Activated naive CD4-positive, alpha-beta T cell treated with anti-CD3 and anti-CD28 coated beads for 36 hours (primary cell): ENCODE data around the gene DRP2. TPM values are rescaled to one million over a fixed set of nuclear protein-coding genes. Genes with fewer than 3 reads are reported as not detected.
"Not testable (repeated sequence)": the region's sequence is repeated elsewhere in the genome, so short reads cannot be mapped to it uniquely, and the experiment has no call there.

Source experiments
- CTCF ChIA-PET: fragments of 350-600 bp; sonication (Branson Sonifier 250); formaldehyde crosslinking; loops from one replicate; lab custom pipeline; 2021; ENCODE audit warnings: antibody characterized with exemption; lab: Charles Lee
- DNase-seq: peaks from one replicate; pipeline ENCODE4 v3.0.0-alpha.2; 2020
- H3K27ac Mint-ChIP-seq: one replicate; pipeline ENCODE4 v1.8.0; 2021; ENCODE audit warnings: mild to moderate bottlenecking, mixed read lengths
- H3K27me3 Mint-ChIP-seq: one replicate; pipeline ENCODE4 v1.8.0; 2021; ENCODE audit warnings: low read depth, mixed read lengths
- H3K36me3 Mint-ChIP-seq: one replicate; pipeline ENCODE4 v1.8.0; 2021; ENCODE audit warnings: low read depth, mixed read lengths
- H3K4me1 Mint-ChIP-seq: one replicate; pipeline ENCODE4 v1.8.0; 2021; ENCODE audit warnings: low read depth, mixed read lengths
- H3K4me3 Mint-ChIP-seq: one replicate; pipeline ENCODE4 v1.8.0; 2021; ENCODE audit warnings: mild to moderate bottlenecking, moderate library complexity, mixed read lengths
- H3K9me3 Mint-ChIP-seq: one replicate; pipeline ENCODE4 v1.8.0; 2021; ENCODE audit warnings: mixed read lengths
- intact Hi-C: fragments of 100-400 bp; cut with micrococcal nuclease; formaldehyde crosslinking; loops from one replicate; pipeline ENCODE4 v1.15.1; 2023
- total RNA-seq, 2 experiments: library from RNA; stranded (reverse); gene quantifications; one replicate each; pipeline ENCODE4 v1.2.3, GENCODE V29; 2021

DRP2 gene
- total RNA-seq, 2 experiments from 2014 or later, result 0.41 to 0.47 TPM

- H3K27ac Mint-ChIP-seq, result no peak overlapping the region
Observed at GRCh38 chrX:101257448-101258258, 38.1 kb downstream of the DRP2 start.

GRCh38 chrX:101258259-101258581 lies 38.6 kb downstream of the DRP2 start:
- peaks cover 3% of the 10 kb centered on the region for H3K4me1 Mint-ChIP-seq
- DNase-seq, result no peak
- no peak overlapping the region for H3K4me3 Mint-ChIP-seq
- intact Hi-C loops, result no loop called here
- H3K27ac Mint-ChIP-seq, result no peak overlapping the region
- CTCF ChIA-PET, result no interaction called here
- H3K9me3 Mint-ChIP-seq, result no peaks in the 10 kb centered on the region
- H3K27me3 Mint-ChIP-seq, result no peaks in the 10 kb centered on the region
- H3K36me3 Mint-ChIP-seq, result no peaks in the 10 kb centered on the region

More at GRCh38 chrX:101257448-101258258, 38.1 kb downstream of the DRP2 start:
- Mint-ChIP-seq H3K4me1 (peaks cover 3% of the 10 kb centered on the region), H3K4me3 (no peak overlapping the region), H3K27me3 (no peaks in the 10 kb centered on the region), H3K9me3 (no peaks in the 10 kb centered on the region), H3K36me3 (no peaks in the 10 kb centered on the region)
- CTCF ChIA-PET, result no interaction called here
- DNase-seq, result no peak
- intact Hi-C loops, result no loop called here

DNA sequence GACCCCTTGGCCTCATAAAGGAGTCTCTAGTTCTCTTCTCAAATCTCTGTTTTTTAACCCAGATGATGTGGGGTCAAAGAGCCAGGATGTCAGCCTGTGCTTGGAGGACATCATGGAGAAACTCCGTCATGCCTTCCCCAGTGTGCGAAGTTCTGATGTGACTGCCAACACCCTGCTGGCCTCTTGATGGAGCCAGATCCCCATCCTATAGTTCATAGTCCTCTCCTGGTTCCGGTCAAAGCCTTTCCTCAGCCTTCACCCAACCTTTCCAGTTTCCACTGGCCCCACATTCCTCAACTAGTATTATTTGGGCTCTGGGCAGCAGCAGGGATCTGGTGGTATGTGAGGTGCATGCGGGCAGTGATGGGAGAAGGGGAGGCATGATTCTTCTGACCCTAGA lies 40.8 kb downstream of the DRP2 start:
- Mint-ChIP-seq H3K27ac (no peak overlapping the region), H3K36me3 (no peaks in the 10 kb centered on the region), H3K4me3 (no peak overlapping the region), H3K27me3 (no peaks in the 10 kb centered on the region), H3K4me1 (peaks cover 3% of the 10 kb centered on the region), H3K9me3 (no peaks in the 10 kb centered on the region)
- no peak for DNase-seq
- intact Hi-C loops, result no loop called here
- CTCF ChIA-PET, result interaction anchor here (0.7 kb wide), 1 partner anchor 607 kb away, joined by 4 read pairs; no protein-coding TSS in a partner anchor

- CTCF ChIA-PET, result no interaction called here
- intact Hi-C loops, result no loop called here
- DNase-seq, result no peak
- H3K4me1 Mint-ChIP-seq, result peaks cover 3% of the 10 kb centered on the region
- H3K4me3 Mint-ChIP-seq, result no peak overlapping the region
- H3K27me3 Mint-ChIP-seq, result no peaks in the 10 kb centered on the region
- H3K9me3 Mint-ChIP-seq, result no peaks in the 10 kb centered on the region
- H3K36me3 Mint-ChIP-seq, result no peaks in the 10 kb centered on the region
- no peak overlapping the region for H3K27ac Mint-ChIP-seq
Observed at GRCh38 chrX:101262590-101262989, 43.0 kb downstream of the DRP2 start.

- CTCF ChIA-PET, result interaction anchor here (1.2 kb wide), 1 partner anchor 495 kb away, joined by 3 read pairs; no protein-coding TSS in a partner anchor
- Mint-ChIP-seq H3K27me3 (no peaks in the 10 kb centered on the region), H3K36me3 (no peaks in the 10 kb centered on the region), H3K4me1 (no peaks in the 10 kb centered on the region), H3K9me3 (no peaks in the 10 kb centered on the region), H3K27ac (no peak overlapping the region), H3K4me3 (no peak overlapping the region)
- intact Hi-C loops, result no loop called here
- DNase-seq, result no peak
Observed at GRCh38 chrX:101263766-101264165, 44.2 kb downstream of the DRP2 start.

DNA sequence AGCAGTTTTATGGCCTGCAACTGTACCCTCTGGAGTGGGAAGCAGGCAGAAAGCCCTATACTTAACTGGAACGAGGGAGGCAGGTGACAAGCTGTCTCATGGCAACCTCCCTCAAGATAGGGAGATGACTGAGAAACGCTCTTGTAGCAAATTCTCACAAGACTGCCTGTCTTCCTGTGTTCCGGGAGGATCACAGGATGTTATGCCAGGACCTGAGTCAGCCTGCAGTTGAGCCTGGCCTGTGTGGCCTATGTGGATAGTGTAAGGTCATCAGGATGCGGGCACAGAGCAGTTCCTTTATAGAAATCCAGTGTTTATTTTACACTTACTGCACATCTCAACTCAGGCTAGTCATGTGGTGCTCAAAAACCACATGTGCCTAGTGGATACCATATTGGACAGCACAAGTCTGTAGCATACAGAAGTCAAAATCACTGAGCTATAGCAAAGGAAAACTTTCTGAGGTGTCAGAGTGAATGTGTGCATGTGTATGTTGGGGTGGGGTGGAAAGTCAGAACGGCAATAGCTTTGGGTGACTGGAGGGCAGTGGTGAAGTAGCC lies 46.4 kb downstream of the DRP2 start:
- intact Hi-C loops, result no loop called here
- Mint-ChIP-seq H3K27ac (no peak overlapping the region), H3K27me3 (no peaks in the 10 kb centered on the region), H3K36me3 (no peaks in the 10 kb centered on the region), H3K9me3 (no peaks in the 10 kb centered on the region), H3K4me1 (no peaks in the 10 kb centered on the region), H3K4me3 (no peak overlapping the region)
- CTCF ChIA-PET, result no interaction called here
- no peak for DNase-seq

GRCh38 chrX:101274198-101274597 lies 54.6 kb downstream of the DRP2 start:
- Mint-ChIP-seq H3K27me3 (no peaks in the 10 kb centered on the region), H3K9me3 (no peaks in the 10 kb centered on the region), H3K4me3 (no peak overlapping the region), H3K4me1 (no peaks in the 10 kb centered on the region), H3K27ac (no peak overlapping the region), H3K36me3 (no peaks in the 10 kb centered on the region)
- CTCF ChIA-PET, result interaction anchor here (0.7 kb wide), 1 partner anchor 38 kb away, joined by 3 read pairs; no protein-coding TSS in a partner anchor
- DNase-seq, result no peak
- intact Hi-C loops, result no loop called here

DNA sequence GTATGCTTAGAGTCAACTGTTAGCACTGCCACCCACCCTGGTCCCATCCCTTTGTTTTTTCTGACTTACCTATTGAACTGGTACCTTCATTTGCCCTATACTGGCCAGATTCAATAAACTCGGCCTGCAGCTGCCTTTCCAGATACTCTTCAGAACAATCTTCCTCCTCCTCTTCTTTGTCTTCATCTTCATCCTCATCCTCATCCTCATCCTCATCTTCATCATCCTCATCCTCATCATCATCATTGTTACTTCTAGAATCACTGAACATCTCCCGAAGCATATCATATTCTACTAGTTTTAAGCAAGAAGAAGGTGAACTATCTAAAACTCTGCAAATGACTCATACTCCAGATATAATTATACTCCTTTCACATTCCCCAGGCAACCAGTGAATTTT lies 56.7 kb downstream of the DRP2 start:
- Mint-ChIP-seq H3K4me1 (no peaks in the 10 kb centered on the region), H3K9me3 (no peaks in the 10 kb centered on the region), H3K36me3 (no peaks in the 10 kb centered on the region), H3K4me3 (no peak overlapping the region), H3K27me3 (no peaks in the 10 kb centered on the region), H3K27ac (no peak overlapping the region)
- intact Hi-C loops, result no loop called here
- DNase-seq, result no peak
- CTCF ChIA-PET, result no interaction called here

GRCh38 chrX:101287402-101287801 lies 67.8 kb downstream of the DRP2 start:
- Mint-ChIP-seq H3K4me1 (no peaks in the 10 kb centered on the region), H3K9me3 (no peaks in the 10 kb centered on the region), H3K4me3 (no peak overlapping the region), H3K36me3 (no peaks in the 10 kb centered on the region), H3K27ac (no peak overlapping the region), H3K27me3 (peaks cover 1% of the 10 kb centered on the region)
- DNase-seq, result peak; percentile 6
- CTCF ChIA-PET, result interaction anchor here (0.6 to 1.0 kb wide), 4 partner anchors 18 to 837 kb away, joined by 3 to 4 read pairs (median 4); no protein-coding TSS in a partner anchor
- intact Hi-C loops, result loop anchor here (1.0 to 5.0 kb wide), 5 partner anchors 80 to 602 kb away; no protein-coding TSS in a partner anchor

- H3K4me3 Mint-ChIP-seq, result no peak within 1 kb of the TSS
- no peak for DNase-seq
- CTCF ChIA-PET, result no interaction called here
- H3K27ac Mint-ChIP-seq, result no peak within 1 kb of the TSS
- H3K36me3 Mint-ChIP-seq, result no peaks in the 10 kb centered on the region
- intact Hi-C loops, result no loop called here
- peaks cover 2% of the 10 kb centered on the region for H3K27me3 Mint-ChIP-seq
- H3K4me1 Mint-ChIP-seq, result no peaks in the 10 kb centered on the region
- H3K9me3 Mint-ChIP-seq, result no peaks in the 10 kb centered on the region
Observed at GRCh38 chrX:101290957-101291603, 71.5 kb downstream of the DRP2 start, which contains the start of gene TAF7L. Gene TAF7L (minus strand): TSS chrX:101291334. CDS start chrX:101287543, 3,791 bp downstream.

- H3K9me3 Mint-ChIP-seq, DNase-seq, H3K27me3 Mint-ChIP-seq, CTCF ChIA-PET, H3K36me3 Mint-ChIP-seq, H3K4me1 Mint-ChIP-seq, H3K4me3 Mint-ChIP-seq, intact Hi-C loops, H3K27ac Mint-ChIP-seq: not testable (repeated sequence)
Observed at GRCh38 chrX:101295603-101296002, 76.0 kb downstream of the DRP2 start.

DNA sequence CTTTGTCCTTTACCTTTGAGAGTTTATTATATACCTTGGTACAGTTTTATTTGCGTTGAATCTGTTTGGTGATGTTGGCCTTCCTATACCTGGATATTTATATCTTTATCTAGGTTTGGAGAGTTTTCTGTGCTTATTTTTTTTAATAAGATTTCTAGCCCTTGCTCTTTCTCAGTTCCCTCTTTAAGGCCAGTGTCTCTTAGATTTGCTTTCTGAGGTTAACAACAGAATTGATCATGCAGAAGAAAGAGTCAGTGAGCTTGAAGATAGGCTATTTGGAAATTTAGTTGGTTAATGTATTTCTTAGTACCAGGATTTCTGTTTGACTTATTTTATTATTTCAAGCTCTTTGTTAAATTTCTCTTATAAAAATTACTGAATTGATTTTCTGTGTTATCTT lies 84.2 kb downstream of the DRP2 start:
- DNase-seq, result no peak
- no peaks in the 10 kb centered on the region for H3K9me3 Mint-ChIP-seq
- H3K4me1 Mint-ChIP-seq, result no peaks in the 10 kb centered on the region
- H3K4me3 Mint-ChIP-seq, result no peak overlapping the region
- intact Hi-C loops, result no loop called here
- CTCF ChIA-PET, result no interaction called here
- H3K27ac Mint-ChIP-seq, result no peak overlapping the region
- H3K36me3 Mint-ChIP-seq, result no peaks in the 10 kb centered on the region
- no peaks in the 10 kb centered on the region for H3K27me3 Mint-ChIP-seq
